ENCODE data around the gene ANGPTL1. TPM values are rescaled to one million over a fixed set of nuclear protein-coding genes. Genes with fewer than 3 reads are reported as not detected.

ANGPTL1 gene
- total RNA-seq, result 2.1 and 3.8 TPM in 2 replicates

GRCh38 chr1:178870944-178871343 is at the start of gene ANGPTL1:
TSS of gene ANGPTL1 (minus strand) at chr1:178871077. CDS start at chr1:178865776, 5,301 bp downstream.

Other genes starting within 250 kb of the ANGPTL1 start
- gene RALGPS2, start 145.8 kb downstream of the ANGPTL1 start, total RNA-seq, result 42.1 and 47.1 TPM in 2 replicates
- gene FAM20B, start 154.8 kb upstream of the ANGPTL1 start, total RNA-seq, result 51.4 and 62.1 TPM in 2 replicates
- 38.0 and 41.5 TPM in 2 replicates for gene TOR3A, start 211.0 kb upstream of the ANGPTL1 start, total RNA-seq